ENCODE data around the gene ZNF627. TPM values are rescaled to one million over a fixed set of nuclear protein-coding genes. Genes with fewer than 3 reads are reported as not detected.

Gene ZNF627
- total and polyA plus RNA-seq, 8 donors: 10.5 to 42.4 (median 34.6) TPM

DNA sequence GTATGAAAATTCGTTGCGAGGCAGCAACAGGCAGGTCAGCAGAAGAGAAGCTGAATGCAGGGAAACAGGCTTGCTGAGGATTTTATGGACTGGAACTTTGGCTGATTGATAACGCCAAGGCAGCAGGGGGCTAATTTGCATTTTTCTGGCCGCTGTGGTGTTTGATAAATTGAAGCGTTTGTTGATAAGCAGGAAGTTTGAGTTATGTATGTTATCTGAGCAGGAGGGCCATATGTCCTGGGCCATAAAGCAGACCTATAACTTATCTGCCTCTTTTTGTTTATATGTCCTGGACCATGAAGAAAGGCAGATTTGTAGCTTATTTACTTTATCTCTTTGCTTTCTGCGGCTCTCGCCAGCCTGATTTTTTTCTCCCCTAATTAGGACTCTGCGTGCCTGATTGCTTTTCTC is 65.9 kb downstream of the ZNF627 start:
- no peak for DNase-seq
- intact Hi-C loops (cut with DNase I): no loop called here
- no peaks in the 10 kb centered on the region for H3K27me3 ChIP-seq
- no peaks in the 10 kb centered on the region for H3K4me1 ChIP-seq
- no peak overlapping the region for H3K27ac ChIP-seq
- no peaks in the 10 kb centered on the region for H3K36me3 ChIP-seq
- no peak overlapping the region for H3K4me3 ChIP-seq
- H3K9me3 ChIP-seq: no peaks in the 10 kb centered on the region
- TF ChIP-seq CTCF (IDR thresholded peaks at IDR 0.05): no peak
- ATAC-seq: no peak

Other genes with a start within 250 kb of the ZNF627 start
- 10 to 100 TPM; 31.0 to 36.3 TPM for gene PLPPR2, start 242.1 kb upstream of the ZNF627 start, total RNA-seq
- gene PLPPR2, start 242.1 kb upstream of the ZNF627 start, polyA plus RNA-seq (ENCODE audit: insufficient read length in 6 of 6): 10 to 100 TPM; 19.5 to 32.2 (median 23.7) TPM
- gene SWSAP1, start 222.8 kb upstream of the ZNF627 start, total RNA-seq: 1 to 10 TPM; 3.1 to 3.2 TPM
- gene SWSAP1, start 222.8 kb upstream of the ZNF627 start, polyA plus RNA-seq (ENCODE audit: insufficient read length in 6 of 6): 1 to 10 TPM; 1.8 to 3.0 (median 2.7) TPM
- 10 to 100 TPM in 1 of 2 donors, 1 to 10 TPM in 1; 9.6 to 18.0 TPM for gene EPOR, start 213.2 kb upstream of the ZNF627 start, total RNA-seq
- gene EPOR, start 213.2 kb upstream of the ZNF627 start, polyA plus RNA-seq (ENCODE audit: insufficient read length in 6 of 6): 10 to 100 TPM; 23.6 to 32.3 (median 30.3) TPM
- gene RGL3, start 178.2 kb upstream of the ZNF627 start, total RNA-seq: 10 to 100 TPM; 35.7 to 68.2 TPM
- gene RGL3, start 178.2 kb upstream of the ZNF627 start, polyA plus RNA-seq (ENCODE audit: insufficient read length in 6 of 6): 10 to 100 TPM; 32.9 to 62.8 (median 56.6) TPM
- gene ODAD3, start 162.4 kb upstream of the ZNF627 start, total RNA-seq: 1 to 10 TPM in 1 of 2 donors, under 1 TPM in 1; 0.55 to 2.1 TPM
- gene ODAD3, start 162.4 kb upstream of the ZNF627 start, polyA plus RNA-seq (ENCODE audit: insufficient read length in 6 of 6): 1 to 10 TPM in 5 of 6 donors, under 1 TPM in 1; 0.84 to 2.6 (median 1.9) TPM
- gene PRKCSH, start 161.8 kb upstream of the ZNF627 start, total RNA-seq: 100 to 1,000 TPM; 286 to 303 TPM
- gene PRKCSH, start 161.8 kb upstream of the ZNF627 start, polyA plus RNA-seq (ENCODE audit: insufficient read length in 6 of 6): 100 to 1,000 TPM; 273 to 338 (median 306) TPM
- gene ELAVL3, start 116.4 kb upstream of the ZNF627 start, total RNA-seq: under 1 TPM in 1 of 2 donors, not detected in 1; 0.21 TPM
- under 1 TPM; 0.04 to 0.31 (median 0.15) TPM for gene ELAVL3, start 116.4 kb upstream of the ZNF627 start, polyA plus RNA-seq (ENCODE audit: insufficient read length in 6 of 6)
- 1 to 10 TPM; 7.7 to 8.4 TPM for gene ZNF653, start 91.6 kb upstream of the ZNF627 start, total RNA-seq
- gene ZNF653, start 91.6 kb upstream of the ZNF627 start, polyA plus RNA-seq (ENCODE audit: insufficient read length in 6 of 6): 10 to 100 TPM in 2 of 6 donors, 1 to 10 TPM in 4; 7.3 to 10.1 (median 8.3) TPM
- 10 to 100 TPM; 37.4 to 44.6 TPM for gene ECSIT, start 68.3 kb upstream of the ZNF627 start, total RNA-seq
- gene ECSIT, start 68.3 kb upstream of the ZNF627 start, polyA plus RNA-seq (ENCODE audit: insufficient read length in 6 of 6): 10 to 100 TPM; 32.6 to 40.8 (median 36.0) TPM
- 10 to 100 TPM; 33.1 to 37.0 TPM for gene CNN1, start 58.6 kb upstream of the ZNF627 start, total RNA-seq
- 10 to 100 TPM in 1 of 6 donors, 1 to 10 TPM in 5; 4.5 to 15.9 (median 7.5) TPM for gene CNN1, start 58.6 kb upstream of the ZNF627 start, polyA plus RNA-seq (ENCODE audit: insufficient read length in 6 of 6)
- 10 to 100 TPM; 50.4 to 53.4 TPM for gene ELOF1, start 38.3 kb upstream of the ZNF627 start, total RNA-seq
- gene ELOF1, start 38.3 kb upstream of the ZNF627 start, polyA plus RNA-seq (ENCODE audit: insufficient read length in 6 of 6): 10 to 100 TPM; 38.0 to 49.4 (median 46.7) TPM
- gene ACP5, start 19.8 kb upstream of the ZNF627 start, total RNA-seq: 100 to 1,000 TPM; 242 to 299 TPM
- 1 to 10 TPM; 1.5 to 5.5 (median 3.1) TPM for gene ACP5, start 19.8 kb upstream of the ZNF627 start, polyA plus RNA-seq (ENCODE audit: insufficient read length in 6 of 6)
- gene ZNF823, start 141.5 kb downstream of the ZNF627 start, total RNA-seq: 1 to 10 TPM; 5.3 to 5.5 TPM
- 1 to 10 TPM; 8.0 to 9.1 (median 8.7) TPM for gene ZNF823, start 141.5 kb downstream of the ZNF627 start, polyA plus RNA-seq (ENCODE audit: insufficient read length in 6 of 6)
- 1 to 10 TPM; 5.6 to 7.4 TPM for gene ZNF441, start 169.5 kb downstream of the ZNF627 start, total RNA-seq
- 10 to 100 TPM in 5 of 6 donors, 1 to 10 TPM in 1; 9.8 to 15.5 (median 12.1) TPM for gene ZNF441, start 169.5 kb downstream of the ZNF627 start, polyA plus RNA-seq (ENCODE audit: insufficient read length in 6 of 6)
- gene ZNF491, start 201.0 kb downstream of the ZNF627 start, total RNA-seq: 1 to 10 TPM; 2.0 to 4.1 TPM
- 10 to 100 TPM in 1 of 6 donors, 1 to 10 TPM in 5; 8.5 to 10.2 (median 9.1) TPM for gene ZNF491, start 201.0 kb downstream of the ZNF627 start, polyA plus RNA-seq (ENCODE audit: insufficient read length in 6 of 6)
- gene ZNF440, start 216.8 kb downstream of the ZNF627 start, total RNA-seq: 10 to 100 TPM; 12.6 to 18.0 TPM
- gene ZNF440, start 216.8 kb downstream of the ZNF627 start, polyA plus RNA-seq (ENCODE audit: insufficient read length in 6 of 6): 10 to 100 TPM; 19.4 to 26.4 (median 22.1) TPM

Data from left lung (tissue), 10 donors.